Pancreas (tissue), 10 donors: ENCODE measurements around the gene MKLN1. TPM values are rescaled to one million over a fixed set of nuclear protein-coding genes. Genes with fewer than 3 reads are reported as not detected.
A peak's percentile ranks its signal among the peaks of the same experiment; 100 is the strongest.

Experiments
- ATAC-seq, 4 donors: fragments of 200-7000 bp; cut with Tn5 transposase; one replicate each; pipeline versions ENCODE4 v1.8.0 to v1.9.1; 2020; ENCODE audit warnings: mild to moderate bottlenecking in 4 of 4, moderate library complexity in 4 of 4
- DNase-seq, 6 donors: peaks; one replicate each; pipeline ENCODE4 v3.0.0-alpha.2; 2020
- FAIRE-seq: peaks from 2 replicates; lab custom pipeline; 2012; peaks lifted over from hg19 to GRCh38; lab: Jason Lieb, UNC
- H3K27ac ChIP-seq, 4 donors: fragments of 200-600 bp; sonication (generic); 1 replicate in 3 of 4; 2 replicates in 1 of 4; pipeline versions ENCODE4 v1.5.0 to v1.8.0; 2020
- H3K27me3 ChIP-seq, 4 donors: fragments of 200-600 bp; one replicate each; pipeline ENCODE4 v1.8.0; 2021
- H3K36me3 ChIP-seq, 3 donors: fragments of 200-600 bp; sonication (generic) in 1 of 3; one replicate each; pipeline versions ENCODE4 v1.5.0 to v1.8.0; 2020 to 2021
- H3K4me1 ChIP-seq, 3 donors: fragments of 200-600 bp; one replicate each; pipeline ENCODE4 v1.8.0; 2021
- H3K4me3 ChIP-seq, 4 donors: fragments of 200-600 bp; sonication (generic) in 2 of 4; one replicate each; pipeline versions ENCODE4 v1.5.0 to v1.8.0; 2020 to 2021
- H3K9me3 ChIP-seq, 4 donors: fragments of 200-600 bp; one replicate each; pipeline ENCODE4 v1.8.0; 2021
- WGBS, 2 donors: extraction: QIAGEN DNeasy Blood & Tissue Kit; methylation state at CpG; one replicate each; pipeline ENCODE4 v1.1.7; 2013; 5-methylcytosine and 5-hydroxymethylcytosine counted together
- intact Hi-C, 3 donors: fragments of 100-400 bp; cut with DNase I; formaldehyde crosslinking; loops; one replicate each; pipeline versions ENCODE4 v1.11.1 to v1.14.2; 2022
- polyA plus RNA-seq, 2 donors: library from polyadenylated mRNA; stranded (reverse); fragments of 200-250 nt; gene quantifications; one replicate each; pipeline ENCODE4 v1.2.3, GENCODE V29; 2013
- total RNA-seq, 6 donors: library from RNA; stranded (reverse); fragmentation: NEBNext Ultra II Directional in 4 of 6; extraction: Animal tissue kit (Norgen Biotek cat#: 25700) in 4 of 6; gene quantifications; one replicate each; pipeline versions ENCODE4 v1.2.1 to v1.2.4, GENCODE V29; 2021 to 2023
- TF ChIP-seq, protein P1 (sequence below), 4 donors: fragments of 200-600 bp; sonication (generic) in 3 of 4; IDR thresholded peaks; one replicate each; pipeline versions ENCODE4 v1.5.0 to v1.8.0; 2021; ENCODE audit warnings: antibody characterized with exemption in 4 of 4
- donor health status: healthy with polysubstance abuse.
- donor health status: DM: no; HTN: no; CAD: no; lungs with moderate emphysema.
- donor health status: DM: no; HTN: no; CAD: no.
- donor health status: control.
- donor health status: control.
- donor health status: Bipolar disorder and iron deficiency.
- donor health status: DM: yes; HTN: yes; CAD: no.
- donor health status: DM: no; HTN: no; CAD: no.
- donor health status: DM: no; HTN: no; CAD: no.
- donor health status: DM: yes; HTN: yes; CAD: no.

The MKLN1 gene
- total and polyA plus RNA-seq, 8 donors, result 7.0 to 30.2 (median 21.6) TPM

DNA sequence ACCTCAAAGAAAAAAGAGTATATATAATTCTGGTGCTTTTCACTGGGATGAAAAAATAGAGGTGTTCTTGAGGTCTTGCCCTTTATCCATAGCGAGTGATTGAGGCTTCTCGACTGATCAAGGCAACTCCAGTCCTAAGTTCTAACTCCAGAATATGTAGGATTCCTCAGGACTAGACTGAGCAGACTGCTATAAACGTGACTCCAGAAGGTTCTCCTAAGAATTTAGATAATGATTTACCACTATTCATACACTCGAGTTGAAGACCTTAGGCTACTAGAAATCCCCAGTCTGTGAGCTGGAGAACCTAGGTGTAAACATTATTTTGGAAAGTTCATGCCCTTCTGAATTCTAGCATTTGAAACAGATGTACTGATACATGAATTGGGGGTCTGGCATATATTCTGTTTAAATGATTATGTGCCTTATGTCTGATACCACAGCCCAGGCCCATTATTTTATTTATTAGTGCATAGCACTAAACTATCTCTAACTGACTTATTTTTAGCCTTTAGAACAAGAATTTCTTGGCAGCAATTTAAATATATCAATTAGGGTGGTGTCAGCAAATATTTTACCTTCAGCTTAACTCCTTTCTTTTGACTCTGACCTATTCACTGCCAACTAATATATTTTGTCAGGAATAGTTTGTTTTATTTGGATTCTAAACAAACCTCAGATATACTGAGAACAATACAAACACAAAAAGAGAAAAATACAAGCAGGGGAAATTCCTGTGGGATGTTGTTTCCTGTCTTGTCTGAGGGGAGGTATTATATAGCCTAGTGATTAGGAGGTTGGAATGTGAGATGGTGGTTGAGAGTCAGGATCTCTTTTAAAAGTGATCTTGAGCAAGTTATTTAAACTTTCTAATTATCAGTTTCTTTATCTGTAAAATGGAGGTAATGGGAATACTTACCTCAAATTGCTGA is 153.0 kb downstream of the MKLN1 start:
- no peak for DNase-seq
- H3K9me3 ChIP-seq, result no peaks in the 10 kb centered on the region
- H3K4me1 ChIP-seq, result peaks cover 12 to 20% (median 13%) of the 10 kb centered on the region in 3 donors
- no peak for FAIRE-seq
- no peak overlapping the region for H3K4me3 ChIP-seq
- H3K27ac ChIP-seq, result peak overlapping the region in 2 of 4 donors; percentile 34 to 53
- ATAC-seq, result peak; percentile 64 to 94 (median 91)
- 15 to 18% methylated on average over 4 of the region's 4 CpGs for WGBS, 2 donors
- no peaks in the 10 kb centered on the region for H3K27me3 ChIP-seq
- no peaks in the 10 kb centered on the region for H3K36me3 ChIP-seq
- TF ChIP-seq, protein P1, sequence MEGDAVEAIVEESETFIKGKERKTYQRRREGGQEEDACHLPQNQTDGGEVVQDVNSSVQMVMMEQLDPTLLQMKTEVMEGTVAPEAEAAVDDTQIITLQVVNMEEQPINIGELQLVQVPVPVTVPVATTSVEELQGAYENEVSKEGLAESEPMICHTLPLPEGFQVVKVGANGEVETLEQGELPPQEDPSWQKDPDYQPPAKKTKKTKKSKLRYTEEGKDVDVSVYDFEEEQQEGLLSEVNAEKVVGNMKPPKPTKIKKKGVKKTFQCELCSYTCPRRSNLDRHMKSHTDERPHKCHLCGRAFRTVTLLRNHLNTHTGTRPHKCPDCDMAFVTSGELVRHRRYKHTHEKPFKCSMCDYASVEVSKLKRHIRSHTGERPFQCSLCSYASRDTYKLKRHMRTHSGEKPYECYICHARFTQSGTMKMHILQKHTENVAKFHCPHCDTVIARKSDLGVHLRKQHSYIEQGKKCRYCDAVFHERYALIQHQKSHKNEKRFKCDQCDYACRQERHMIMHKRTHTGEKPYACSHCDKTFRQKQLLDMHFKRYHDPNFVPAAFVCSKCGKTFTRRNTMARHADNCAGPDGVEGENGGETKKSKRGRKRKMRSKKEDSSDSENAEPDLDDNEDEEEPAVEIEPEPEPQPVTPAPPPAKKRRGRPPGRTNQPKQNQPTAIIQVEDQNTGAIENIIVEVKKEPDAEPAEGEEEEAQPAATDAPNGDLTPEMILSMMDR (IDR thresholded peaks at IDR 0.05), result no peak
- intact Hi-C loops, result no loop called here

DNA sequence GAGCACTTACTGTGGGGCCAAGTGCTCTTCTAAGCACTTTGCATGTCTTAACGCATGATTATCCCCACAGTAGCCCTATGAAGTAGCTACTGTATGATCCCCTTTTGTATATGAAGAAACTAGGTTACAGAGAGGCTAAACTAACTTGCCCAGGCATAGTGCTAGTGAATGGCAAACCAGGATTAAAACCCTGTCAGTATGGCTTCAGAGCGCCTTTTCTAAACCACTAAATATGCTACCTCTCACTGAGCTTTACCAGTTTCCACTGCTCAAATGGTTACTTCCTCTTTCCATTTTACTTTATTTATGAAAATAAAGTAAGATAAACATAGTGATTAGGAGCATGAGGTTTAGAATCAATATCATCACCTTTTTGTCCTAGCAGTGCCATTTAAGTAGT is 155.1 kb downstream of the MKLN1 start:
- FAIRE-seq, result no peak
- intact Hi-C loops, result no loop called here
- no peak for DNase-seq
- no peaks in the 10 kb centered on the region for H3K36me3 ChIP-seq
- H3K27me3 ChIP-seq, result no peaks in the 10 kb centered on the region
- TF ChIP-seq, protein P1 (IDR thresholded peaks at IDR 0.05), result no peak
- peaks cover 12 to 26% (median 13%) of the 10 kb centered on the region in 3 donors for H3K4me1 ChIP-seq
- H3K27ac ChIP-seq, result no peak overlapping the region
- H3K4me3 ChIP-seq, result no peak overlapping the region
- H3K9me3 ChIP-seq, result no peaks in the 10 kb centered on the region
- 97 to 98% methylated on average over 2 of the region's 2 CpGs for WGBS, 2 donors
- ATAC-seq, result no peak

DNA sequence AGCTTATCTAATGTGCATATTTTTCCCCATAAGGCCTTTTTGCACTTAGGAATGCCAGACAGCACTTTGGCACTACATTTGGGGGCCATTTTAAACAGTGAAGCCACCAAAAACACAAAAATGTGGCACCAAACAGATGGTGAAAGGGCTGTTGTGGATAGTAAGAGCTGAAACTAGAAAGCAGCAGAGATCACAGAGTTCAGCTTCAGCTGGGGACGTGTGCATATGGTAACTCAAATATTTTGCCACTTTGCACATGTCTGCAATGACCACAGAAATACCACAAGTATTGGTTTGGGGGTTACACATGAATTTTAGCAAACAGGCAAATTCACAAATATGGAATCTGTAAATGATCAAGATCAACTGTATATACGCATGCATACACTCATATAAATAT is 155.9 kb downstream of the MKLN1 start:
- no peaks in the 10 kb centered on the region for H3K27me3 ChIP-seq
- peaks cover 12 to 26% (median 13%) of the 10 kb centered on the region in 3 donors for H3K4me1 ChIP-seq
- ATAC-seq (no peak), FAIRE-seq (no peak), DNase-seq (no peak)
- H3K4me3 ChIP-seq, result no peak overlapping the region
- H3K27ac ChIP-seq, result no peak overlapping the region
- 92 to 97% methylated on average over 2 of the region's 2 CpGs for WGBS, 2 donors
- TF ChIP-seq, protein P1 (IDR thresholded peaks at IDR 0.05), result no peak
- no peaks in the 10 kb centered on the region for H3K36me3 ChIP-seq
- intact Hi-C loops, result no loop called here
- H3K9me3 ChIP-seq, result no peaks in the 10 kb centered on the region

DNA sequence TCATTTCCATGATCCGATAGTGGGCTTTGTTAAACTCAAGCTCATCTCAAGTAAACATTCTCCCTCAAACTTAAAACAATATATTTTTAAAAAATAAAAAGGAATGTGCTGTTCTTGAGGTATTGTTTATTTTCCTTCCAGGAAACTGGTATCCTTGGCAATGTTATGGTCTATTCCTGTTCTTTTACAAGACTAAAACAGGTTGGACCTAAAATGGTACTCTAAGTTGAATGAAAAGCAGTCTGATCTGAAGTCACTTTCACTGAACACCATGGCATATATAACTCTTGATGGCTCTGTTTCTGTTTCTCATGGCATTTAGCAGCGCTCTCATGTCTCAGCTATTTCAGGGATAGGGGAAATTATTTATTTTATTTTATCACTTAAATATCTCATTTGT is 158.7 kb downstream of the MKLN1 start:
- TF ChIP-seq, protein P1 (IDR thresholded peaks at IDR 0.05), result no peak
- no peak overlapping the region for H3K4me3 ChIP-seq
- no peaks in the 10 kb centered on the region for H3K9me3 ChIP-seq
- H3K4me1 ChIP-seq, result peaks cover 0 to 6% (median 1%) of the 10 kb centered on the region in 3 donors
- no peak overlapping the region for H3K27ac ChIP-seq
- FAIRE-seq (no peak), ATAC-seq (peak in 2 of 4 donors; percentile 15 to 25), DNase-seq (no peak)
- H3K36me3 ChIP-seq, result no peaks in the 10 kb centered on the region
- intact Hi-C loops, result no loop called here
- WGBS, 2 donors, result 73 to 83% methylated on average over 2 of the region's 2 CpGs
- no peaks in the 10 kb centered on the region for H3K27me3 ChIP-seq

DNA sequence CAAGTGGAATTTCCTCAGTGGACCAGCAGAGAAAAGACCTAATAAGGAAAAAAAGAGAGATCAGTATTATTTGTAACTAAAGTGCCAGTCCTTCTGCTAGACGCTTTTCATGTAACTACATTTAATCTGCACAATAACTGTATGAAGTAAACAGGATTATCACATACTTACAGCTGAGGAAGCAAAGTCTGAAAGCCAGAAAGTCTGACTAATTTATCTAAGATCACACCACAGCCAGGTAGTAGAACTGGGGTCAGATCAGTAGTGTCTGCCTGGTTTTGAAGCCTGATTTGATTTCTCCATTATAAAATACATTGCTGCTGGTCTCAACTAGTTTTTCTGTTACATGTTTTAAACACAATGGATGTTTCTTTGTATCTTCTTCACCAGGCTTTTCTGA is 159.5 kb downstream of the MKLN1 start:
- peak in 3 of 4 donors; percentile 14 to 58 (median 50) for ATAC-seq
- Histone ChIP-seq H3K36me3 (no peaks in the 10 kb centered on the region), H3K27ac (no peak overlapping the region), H3K4me1 (peaks cover 0 to 6% (median 0%) of the 10 kb centered on the region in 3 donors), H3K9me3 (no peaks in the 10 kb centered on the region), H3K4me3 (no peak overlapping the region), H3K27me3 (no peaks in the 10 kb centered on the region)
- TF ChIP-seq, protein P1 (IDR thresholded peaks at IDR 0.05), result no peak
- intact Hi-C loops, result no loop called here
- FAIRE-seq, result no peak
- DNase-seq, result no peak
- WGBS, 2 donors, result 29 to 43% methylated on average over 1 of the region's 1 CpG
